Common myeloid progenitor, CD34-positive (primary cell): ENCODE results near the gene DGUOK.

Source experiments
- CTCF ChIA-PET: fragments of 350-600 bp; sonication (Branson Sonifier 250); formaldehyde crosslinking; loops from one replicate; lab custom pipeline; 2021; ENCODE audit warnings: antibody characterized with exemption; lab: Charles Lee
- POLR2A ChIA-PET: fragments of 350-600 bp; sonication (Branson Sonifier 250); formaldehyde crosslinking; loops from one replicate; lab custom pipeline; 2021; ENCODE audit warnings: antibody characterized with exemption; lab: Charles Lee
- DNase-seq, 3 donors: peaks; one replicate each; pipeline versions ENCODE4 v3.0.0 to v3.0.0-alpha.2; 2013
- H3K27ac ChIP-seq, 2 experiments: 1 replicate in 1 of 2; 2 replicates in 1 of 2; pipeline ENCODE4 v1.7.0; 2013; ENCODE audit warnings: inconsistent platforms in 2 of 2, low read length in 2 of 2, mild to moderate bottlenecking in 2 of 2, low read depth in 1 of 2, moderate library complexity in 1 of 2; ENCODE audit not compliant: severe bottlenecking in 2 of 2, insufficient read depth in 1 of 2, poor library complexity in 1 of 2
- H3K27me3 ChIP-seq, 5 experiments: replicated peaks in 2 of 5; 1 replicate in 3 of 5; 2 replicates in 2 of 5; pipeline versions ENCODE4 v1.6.1 to v1.7.0; 2013; ENCODE audit warnings: low read length in 4 of 5, mild to moderate bottlenecking in 2 of 5, moderate library complexity in 2 of 5, inconsistent platforms in 1 of 5; ENCODE audit not compliant: insufficient read depth in 5 of 5, control insufficient read depth in 4 of 5
- H3K36me3 ChIP-seq, 4 experiments: 1 replicate in 2 of 4; 2 replicates in 2 of 4; pipeline versions ENCODE4 v1.6.1 to v1.7.0; 2013; ENCODE audit warnings: low read length in 3 of 4, control low read depth in 1 of 4, mild to moderate bottlenecking in 1 of 4; ENCODE audit not compliant: control insufficient read depth in 4 of 4, insufficient read depth in 4 of 4
- H3K4me1 ChIP-seq, 4 experiments: 1 replicate in 3 of 4; 2 replicates in 1 of 4; pipeline versions ENCODE4 v1.6.1 to v1.7.1; 2013; ENCODE audit warnings: low read length in 3 of 4, mild to moderate bottlenecking in 3 of 4, control low read depth in 1 of 4, inconsistent platforms in 1 of 4, moderate library complexity in 1 of 4; ENCODE audit not compliant: control insufficient read depth in 4 of 4, insufficient read depth in 4 of 4; ENCODE audit errors: control extremely low read depth in 1 of 4
- H3K4me3 ChIP-seq, 7 experiments: 1 replicate in 4 of 7; 2 replicates in 3 of 7; pipeline versions ENCODE4 v1.5.1 to v1.7.0; 2013; ENCODE audit warnings: mild to moderate bottlenecking in 7 of 7, low read length in 6 of 7, moderate library complexity in 6 of 7, inconsistent platforms in 2 of 7, low read depth in 2 of 7, control low read depth in 1 of 7; ENCODE audit not compliant: insufficient read depth in 4 of 7, control insufficient read depth in 1 of 7; ENCODE audit errors: extremely low read depth in 1 of 7
- H3K9me3 ChIP-seq, 5 experiments: 1 replicate in 4 of 5; 2 replicates in 1 of 5; pipeline versions ENCODE4 v1.6.1 to v1.7.1; 2013; ENCODE audit warnings: low read length in 4 of 5, mild to moderate bottlenecking in 2 of 5, inconsistent platforms in 1 of 5, low read depth in 1 of 5, moderate library complexity in 1 of 5; ENCODE audit not compliant: control insufficient read depth in 4 of 5, insufficient read depth in 2 of 5; ENCODE audit errors: control extremely low read depth in 1 of 5
- WGBS: methylation state at CpG from one replicate; pipeline ENCODE4 v1.1.5; 2013; ENCODE audit not compliant: insufficient coverage; 5-methylcytosine and 5-hydroxymethylcytosine counted together

DGUOK gene

GRCh38 chr2:74003494-74004211 is 77.0 kb downstream of the DGUOK start:
- CTCF ChIA-PET = interaction anchor here (0.6 to 4.9 kb wide), 7 partner anchors 8 to 986 kb away, joined by 3 to 22 read pairs (median 4); no protein-coding TSS in a partner anchor
- H3K4me1 ChIP-seq = peaks cover 0 to 26% (median 18%) of the 10 kb centered on the region in 4 experiments
- WGBS = 89% methylated on average over 12 of the region's 16 CpGs
- no peaks in the 10 kb centered on the region for H3K9me3 ChIP-seq
- POLR2A ChIA-PET = interaction anchor here (1.1 to 1.7 kb wide), 2 partner anchors 28 to 54 kb away, joined by 3 to 4 read pairs; no protein-coding TSS in a partner anchor
- peak overlapping the region in 1 of 2 experiments; percentile 31 for H3K27ac ChIP-seq
- H3K4me3 ChIP-seq = peak overlapping the region in 1 of 7 experiments; percentile 72
- no peak for DNase-seq
- no peaks in the 10 kb centered on the region for H3K27me3 ChIP-seq
- peaks cover 0 to 32% (median 10%) of the 10 kb centered on the region in 4 experiments for H3K36me3 ChIP-seq

DNA sequence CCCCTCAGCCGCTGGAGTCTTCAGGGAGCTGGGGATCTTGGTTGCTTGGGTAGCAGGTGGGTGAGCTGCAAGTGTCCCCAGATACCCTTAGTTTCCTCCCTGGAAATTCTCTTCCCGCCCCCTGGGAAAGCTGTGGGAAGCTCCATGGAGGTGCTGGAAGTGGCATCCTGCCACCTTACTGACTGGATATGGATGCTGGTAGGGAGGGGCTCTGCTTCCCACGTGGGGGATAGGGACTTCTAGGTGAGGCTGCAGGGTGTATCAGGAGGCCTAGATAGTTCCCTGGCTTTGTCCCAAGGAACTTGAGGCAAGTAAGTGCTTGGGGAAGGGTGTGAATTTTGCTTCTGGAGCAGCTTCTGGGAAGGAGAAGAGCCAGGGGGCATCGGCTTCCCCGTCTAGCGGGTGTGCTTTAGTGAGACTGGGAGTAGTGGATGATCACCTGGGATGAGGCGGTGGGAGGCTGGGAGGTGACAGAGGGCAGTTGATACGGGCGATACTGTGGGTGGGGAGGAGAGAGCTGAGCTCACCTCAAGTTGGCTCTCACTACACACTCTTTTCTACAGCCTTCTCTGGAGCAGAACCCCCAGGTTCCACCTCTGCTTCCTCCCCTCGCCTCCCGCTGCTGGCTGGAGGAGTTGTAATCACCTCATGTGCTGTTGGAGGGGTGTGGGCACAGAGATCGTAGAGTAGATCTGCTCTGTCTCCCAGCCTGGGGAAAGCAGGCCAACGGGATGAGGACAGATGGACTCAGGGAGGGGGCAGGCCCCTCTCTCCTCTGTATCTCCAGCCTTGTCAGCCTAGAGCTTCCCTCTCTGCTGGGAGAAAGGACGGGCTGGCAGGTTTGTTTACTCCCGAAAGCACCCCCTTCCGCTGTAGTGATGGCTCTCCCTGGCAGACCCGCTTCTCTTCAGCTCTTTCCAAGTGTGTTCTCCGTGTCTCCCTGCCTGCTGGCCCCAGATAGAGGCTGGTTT is 77.8 kb downstream of the DGUOK start:
- WGBS = 90% methylated on average over 9 of the region's 18 CpGs
- DNase-seq = no peak
- Histone ChIP-seq H3K9me3 (no peaks in the 10 kb centered on the region), H3K4me1 (peaks cover 0 to 26% (median 18%) of the 10 kb centered on the region in 4 experiments), H3K36me3 (peaks cover 0 to 39% (median 14%) of the 10 kb centered on the region in 4 experiments), H3K27me3 (no peaks in the 10 kb centered on the region), H3K27ac (no peak overlapping the region), H3K4me3 (no peak overlapping the region)
- POLR2A ChIA-PET = interaction anchor here (1.7 kb wide), 1 partner anchor 27 kb away, joined by 4 read pairs; no protein-coding TSS in a partner anchor
- CTCF ChIA-PET = interaction anchor here (0.8 to 4.9 kb wide), 8 partner anchors 8 to 102 kb away, joined by 3 to 22 read pairs (median 4); no protein-coding TSS in a partner anchor

- Histone ChIP-seq H3K27ac (no peak overlapping the region), H3K36me3 (peaks cover 0 to 47% (median 20%) of the 10 kb centered on the region in 4 experiments), H3K27me3 (no peaks in the 10 kb centered on the region), H3K9me3 (no peaks in the 10 kb centered on the region), H3K4me1 (peaks cover 0 to 26% (median 18%) of the 10 kb centered on the region in 4 experiments), H3K4me3 (no peak overlapping the region)
- ChIA-PET CTCF (interaction anchor here (1.7 to 4.9 kb wide), 4 partner anchors 9 to 18 kb away, joined by 5 to 22 read pairs (median 13); no protein-coding TSS in a partner anchor), POLR2A (no interaction called here)
- no peak for DNase-seq
- 98% methylated on average over 7 of the region's 8 CpGs for WGBS
Observed at GRCh38 chr2:74005786-74006185, 79.1 kb downstream of the DGUOK start.

DNA sequence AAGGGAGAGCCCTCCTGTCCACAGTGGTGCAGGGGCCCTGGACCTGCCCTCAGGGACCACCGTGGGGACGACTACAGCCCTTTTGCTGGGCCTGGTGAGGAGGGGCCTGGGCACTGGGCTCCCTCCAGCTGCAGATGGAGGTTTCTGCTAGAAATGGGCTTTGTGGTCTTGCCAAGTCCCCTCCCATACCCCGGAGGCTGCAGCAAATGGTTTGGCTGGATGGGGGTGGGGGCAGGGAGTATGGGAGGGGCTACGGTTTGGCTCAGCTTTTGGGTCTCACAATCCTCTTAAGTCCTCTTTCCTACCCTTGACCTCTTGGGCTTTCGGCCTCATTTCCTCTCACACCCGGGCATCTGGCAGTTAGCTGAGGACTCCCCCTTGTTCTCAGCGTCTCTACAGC is 79.8 kb downstream of the DGUOK start:
- DNase-seq = no peak
- Histone ChIP-seq H3K4me3 (no peak overlapping the region), H3K9me3 (no peaks in the 10 kb centered on the region), H3K27ac (no peak overlapping the region), H3K4me1 (peaks cover 0 to 26% (median 18%) of the 10 kb centered on the region in 4 experiments), H3K36me3 (peaks cover 0 to 47% (median 20%) of the 10 kb centered on the region in 4 experiments), H3K27me3 (no peaks in the 10 kb centered on the region)
- 100% methylated on average over 2 of the region's 7 CpGs for WGBS
- CTCF ChIA-PET = interaction anchor here (1.1 to 4.9 kb wide), 5 partner anchors 10 to 19 kb away, joined by 3 to 22 read pairs (median 5); no protein-coding TSS in a partner anchor
- POLR2A ChIA-PET = no interaction called here

DNA sequence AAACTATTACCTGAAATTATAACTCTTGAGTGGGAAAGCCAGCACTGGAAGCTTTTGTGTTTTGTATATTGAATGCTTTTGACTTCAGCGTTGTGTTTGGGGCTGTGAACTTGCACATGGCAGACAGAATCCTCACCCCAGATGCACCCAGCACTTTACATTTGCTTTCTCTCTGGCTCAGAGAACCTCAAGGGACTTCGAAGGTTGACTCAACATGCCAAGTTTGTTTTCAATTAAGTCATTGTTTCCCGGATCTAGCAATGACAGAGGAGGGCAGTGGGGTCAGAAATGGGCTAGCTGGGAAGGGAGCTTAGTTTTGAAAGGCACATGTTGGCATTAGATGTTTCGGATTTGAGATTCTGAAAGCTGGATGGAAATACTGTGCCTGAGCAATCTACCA is 80.4 kb downstream of the DGUOK start:
- 100% methylated on average over 2 of the region's 4 CpGs for WGBS
- H3K4me3 ChIP-seq = no peak overlapping the region
- no peaks in the 10 kb centered on the region for H3K27me3 ChIP-seq
- CTCF ChIA-PET = interaction anchor here (1.1 to 4.1 kb wide), 4 partner anchors 10 to 20 kb away, joined by 3 to 12 read pairs (median 6); no protein-coding TSS in a partner anchor
- no peak for DNase-seq
- POLR2A ChIA-PET = no interaction called here
- no peaks in the 10 kb centered on the region for H3K9me3 ChIP-seq
- no peak overlapping the region for H3K27ac ChIP-seq
- peaks cover 0 to 21% (median 12%) of the 10 kb centered on the region in 4 experiments for H3K4me1 ChIP-seq
- peaks cover 0 to 47% (median 20%) of the 10 kb centered on the region in 4 experiments for H3K36me3 ChIP-seq

GRCh38 chr2:74007711-74008110 is 81.0 kb downstream of the DGUOK start:
- ChIA-PET CTCF (interaction anchor here (1.1 to 4.1 kb wide), 6 partner anchors 9 to 20 kb away, joined by 3 to 12 read pairs (median 6); no protein-coding TSS in a partner anchor), POLR2A (interaction anchor here (0.6 kb wide), 1 partner anchor 18 kb away, joined by 3 read pairs; no protein-coding TSS in a partner anchor)

More at GRCh38 chr2:74007711-74008110, 81.0 kb downstream of the DGUOK start:
- no peaks in the 10 kb centered on the region for H3K27me3 ChIP-seq
- H3K27ac ChIP-seq = no peak overlapping the region
- 95% methylated on average over 4 of the region's 5 CpGs for WGBS
- no peak overlapping the region for H3K4me3 ChIP-seq
- no peak for DNase-seq
- peaks cover 0 to 20% (median 10%) of the 10 kb centered on the region in 4 experiments for H3K4me1 ChIP-seq
- no peaks in the 10 kb centered on the region for H3K9me3 ChIP-seq
- peaks cover 0 to 47% (median 21%) of the 10 kb centered on the region in 4 experiments for H3K36me3 ChIP-seq
